Endodermal cell (in vitro differentiated cells): ENCODE results near the gene LIN7A. TPM values are rescaled to one million over a fixed set of nuclear protein-coding genes. Genes with fewer than 3 reads are reported as not detected.

Experiments
- DNase-seq: peaks from one replicate; pipeline ENCODE4 v3.0.0-alpha.2; 2017
- H3K27ac ChIP-seq: 2 replicates; pipeline ENCODE4 v1.5.1; 2013; ENCODE audit warnings: mild to moderate bottlenecking, low read depth, low read length, moderate library complexity
- H3K27me3 ChIP-seq: 2 replicates; pipeline ENCODE4 v1.6.1; 2013; ENCODE audit warnings: mild to moderate bottlenecking, low read length, moderate library complexity; ENCODE audit not compliant: insufficient read depth, control insufficient read depth, poor library complexity, severe bottlenecking
- H3K36me3 ChIP-seq: 2 replicates; pipeline ENCODE4 v1.7.0; 2013; ENCODE audit warnings: mild to moderate bottlenecking, low read length, moderate library complexity; ENCODE audit not compliant: control insufficient read depth, insufficient read depth
- H3K4me1 ChIP-seq: one replicate; pipeline ENCODE4 v1.7.0; 2013; ENCODE audit warnings: low read length; ENCODE audit not compliant: control insufficient read depth, insufficient read depth
- H3K4me3 ChIP-seq: 2 replicates; pipeline ENCODE4 v1.5.1; 2013; ENCODE audit warnings: mild to moderate bottlenecking, low read length, moderate library complexity
- H3K9ac ChIP-seq: 2 replicates; pipeline ENCODE4 v1.6.1; 2013; ENCODE audit warnings: mild to moderate bottlenecking, low read length, moderate library complexity; ENCODE audit not compliant: poor library complexity, severe bottlenecking; ENCODE audit errors: extremely low read depth
- H3K9me3 ChIP-seq: 2 replicates; pipeline ENCODE4 v1.6.1; 2013; ENCODE audit warnings: mild to moderate bottlenecking, low read length, moderate library complexity; ENCODE audit not compliant: control insufficient read depth
- H3K27ac Mint-ChIP-seq: 2 replicates; pipeline ENCODE4 v1.8.0; 2020; ENCODE audit warnings: mixed read lengths
- H3K27me3 Mint-ChIP-seq: 2 replicates; pipeline ENCODE4 v1.8.0; 2021; ENCODE audit warnings: mild to moderate bottlenecking, mixed read lengths; ENCODE audit not compliant: insufficient read depth
- H3K36me3 Mint-ChIP-seq: 2 replicates; pipeline ENCODE4 v1.8.0; 2020; ENCODE audit warnings: low read depth, mixed read lengths
- H3K4me1 Mint-ChIP-seq: 2 replicates; pipeline ENCODE4 v1.8.0; 2020; ENCODE audit warnings: mixed read lengths
- H3K4me3 Mint-ChIP-seq: 2 replicates; pipeline ENCODE4 v1.8.0; 2020; ENCODE audit warnings: mild to moderate bottlenecking, moderate library complexity, mixed read lengths
- H3K9me3 Mint-ChIP-seq: 2 replicates; pipeline ENCODE4 v1.8.0; 2020; ENCODE audit warnings: mild to moderate bottlenecking, mixed read lengths
- WGBS, 2 experiments: methylation state at CpG; one replicate each; pipeline versions ENCODE4 v1.1.5 to v1.1.7; 2013; ENCODE audit warnings: missing lambda C conversion rate in 2 of 2, mixed read lengths in 1 of 2; ENCODE audit not compliant: insufficient coverage in 1 of 2, insufficient read length in 1 of 2; 5-methylcytosine and 5-hydroxymethylcytosine counted together
- total RNA-seq, 2 donors: library from RNA; stranded (reverse); fragmentation: NEBNext Ultra II Directional in 1 of 2; extraction: Animal tissue kit (Norgen Biotek cat#: 25700) in 1 of 2; gene quantifications; 2 replicates in 1 of 2; 3 replicates in 1 of 2; pipeline ENCODE4 v1.2.1, GENCODE V29; 2021
- TF ChIP-seq, protein P1 (sequence below): fragments of 200-600 bp; sonication (generic); conservative IDR thresholded peaks from 2 replicates; pipeline ENCODE4 v1.5.0; 2021; ENCODE audit warnings: antibody characterized with exemption, mild to moderate bottlenecking

The LIN7A gene
- total RNA-seq, 2 donors from 2014 or later: 19.3 to 27.2 TPM

DNA sequence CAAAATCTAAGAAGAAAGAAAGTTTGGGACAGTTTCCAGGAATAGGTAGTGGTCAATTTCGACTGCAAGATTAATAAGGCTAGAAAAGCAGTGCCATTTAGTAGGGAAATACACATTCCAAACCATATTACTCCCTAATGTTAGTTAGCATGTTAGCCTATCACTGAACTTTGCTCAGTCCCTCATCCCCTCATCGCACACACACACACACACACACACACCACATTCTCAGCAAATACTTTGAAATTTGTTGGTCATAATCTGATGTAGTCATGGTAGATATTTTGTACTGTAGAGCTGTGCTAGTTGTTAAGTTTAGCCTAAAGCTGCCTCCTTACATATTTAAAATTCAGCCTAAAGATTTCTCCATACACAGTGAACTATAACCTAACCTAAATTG, 157.0 kb downstream of the LIN7A start:
- Mint-ChIP-seq H3K4me3 (peak overlapping the region; percentile 62), H3K27ac (peak overlapping the region; percentile 88), H3K27me3 (no peaks in the 10 kb centered on the region), H3K9me3 (peaks cover 44% of the 10 kb centered on the region), H3K4me1 (peaks cover 65% of the 10 kb centered on the region), H3K36me3 (peaks cover 64% of the 10 kb centered on the region)
- Histone ChIP-seq H3K4me3 (peak overlapping the region; percentile 66), H3K9me3 (peaks cover 57% of the 10 kb centered on the region), H3K27ac (no peak overlapping the region), H3K36me3 (peaks cover 39% of the 10 kb centered on the region), H3K9ac (no peak overlapping the region), H3K27me3 (no peaks in the 10 kb centered on the region), H3K4me1 (peaks cover 8% of the 10 kb centered on the region)
- no peak for DNase-seq
- TF ChIP-seq, protein P1, sequence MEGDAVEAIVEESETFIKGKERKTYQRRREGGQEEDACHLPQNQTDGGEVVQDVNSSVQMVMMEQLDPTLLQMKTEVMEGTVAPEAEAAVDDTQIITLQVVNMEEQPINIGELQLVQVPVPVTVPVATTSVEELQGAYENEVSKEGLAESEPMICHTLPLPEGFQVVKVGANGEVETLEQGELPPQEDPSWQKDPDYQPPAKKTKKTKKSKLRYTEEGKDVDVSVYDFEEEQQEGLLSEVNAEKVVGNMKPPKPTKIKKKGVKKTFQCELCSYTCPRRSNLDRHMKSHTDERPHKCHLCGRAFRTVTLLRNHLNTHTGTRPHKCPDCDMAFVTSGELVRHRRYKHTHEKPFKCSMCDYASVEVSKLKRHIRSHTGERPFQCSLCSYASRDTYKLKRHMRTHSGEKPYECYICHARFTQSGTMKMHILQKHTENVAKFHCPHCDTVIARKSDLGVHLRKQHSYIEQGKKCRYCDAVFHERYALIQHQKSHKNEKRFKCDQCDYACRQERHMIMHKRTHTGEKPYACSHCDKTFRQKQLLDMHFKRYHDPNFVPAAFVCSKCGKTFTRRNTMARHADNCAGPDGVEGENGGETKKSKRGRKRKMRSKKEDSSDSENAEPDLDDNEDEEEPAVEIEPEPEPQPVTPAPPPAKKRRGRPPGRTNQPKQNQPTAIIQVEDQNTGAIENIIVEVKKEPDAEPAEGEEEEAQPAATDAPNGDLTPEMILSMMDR: no peak
- WGBS, 2 experiments: 100% methylated on average over 1 of the region's 2 CpGs; no CpG with 5 or more reads in 1 of the 2 experiments

DNA sequence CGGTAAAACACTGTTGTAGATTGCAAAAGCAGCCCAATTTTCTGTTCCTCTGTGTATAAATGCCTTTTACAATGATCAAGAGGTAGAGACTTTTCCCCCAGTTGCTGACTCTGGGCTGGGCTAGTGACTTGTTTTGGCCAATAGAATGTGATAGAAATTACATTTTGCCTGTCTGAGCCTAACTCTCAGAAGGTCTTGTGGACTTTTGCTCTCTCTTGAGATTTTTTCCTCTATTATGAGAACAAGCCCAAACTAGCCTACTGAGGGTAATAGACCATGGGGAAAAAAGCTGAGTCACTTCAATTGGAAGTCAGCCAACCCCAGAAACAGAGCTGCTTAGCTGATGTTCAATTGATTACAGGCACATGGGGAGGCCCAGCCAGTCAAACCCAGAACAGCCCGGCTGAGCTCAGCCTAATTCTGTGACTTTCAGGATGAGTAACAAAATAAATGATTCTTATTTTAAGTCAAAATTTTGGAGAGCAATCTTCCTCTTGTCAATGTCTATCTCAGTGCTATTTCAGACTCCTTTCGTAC, 159.7 kb downstream of the LIN7A start:
- Histone ChIP-seq H3K27ac (no peak overlapping the region), H3K4me3 (peak overlapping the region; percentile 68), H3K27me3 (no peaks in the 10 kb centered on the region), H3K36me3 (peaks cover 49% of the 10 kb centered on the region), H3K9me3 (peaks cover 79% of the 10 kb centered on the region), H3K4me1 (peaks cover 8% of the 10 kb centered on the region), H3K9ac (no peak overlapping the region)
- Mint-ChIP-seq H3K27ac (no peak overlapping the region), H3K4me3 (no peak overlapping the region), H3K4me1 (peaks cover 47% of the 10 kb centered on the region), H3K9me3 (peaks cover 68% of the 10 kb centered on the region), H3K36me3 (peaks cover 81% of the 10 kb centered on the region), H3K27me3 (no peaks in the 10 kb centered on the region)
- WGBS, 2 experiments: 83 to 96% methylated on average over 1 to 3 of the region's 3 CpGs
- DNase-seq: no peak
- TF ChIP-seq, protein P1: no peak

DNA sequence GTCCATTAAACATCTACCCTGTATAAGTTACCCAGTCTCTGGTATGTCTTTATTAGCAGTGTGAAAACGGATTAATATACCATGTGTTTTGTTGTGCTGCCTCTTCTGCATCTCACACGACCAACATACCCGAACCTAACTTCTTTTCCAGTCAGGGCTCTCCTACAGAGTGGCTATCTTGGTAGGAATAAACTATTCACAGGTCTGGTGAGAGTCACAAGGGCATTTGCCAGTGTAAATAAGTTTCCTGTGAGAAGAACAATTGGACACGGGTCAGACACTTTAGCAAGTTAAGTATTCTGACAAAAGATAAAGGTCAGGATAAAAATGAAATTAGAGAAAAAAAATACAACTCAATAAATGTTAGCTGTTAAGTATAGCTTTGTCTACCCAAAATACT, 160.1 kb downstream of the LIN7A start:
- no peak overlapping the region for H3K9ac ChIP-seq
- peaks cover 5% of the 10 kb centered on the region for H3K4me1 ChIP-seq
- WGBS, 2 experiments: 97 to 100% methylated on average over 2 to 4 of the region's 4 CpGs
- TF ChIP-seq, protein P1: no peak
- Mint-ChIP-seq H3K27me3 (no peaks in the 10 kb centered on the region), H3K9me3 (peaks cover 72% of the 10 kb centered on the region), H3K27ac (no peak overlapping the region), H3K36me3 (peaks cover 81% of the 10 kb centered on the region), H3K4me3 (no peak overlapping the region), H3K4me1 (peaks cover 42% of the 10 kb centered on the region)
- peaks cover 49% of the 10 kb centered on the region for H3K36me3 ChIP-seq
- H3K27ac ChIP-seq: no peak overlapping the region
- no peak for DNase-seq
- H3K9me3 ChIP-seq: peaks cover 80% of the 10 kb centered on the region
- peak overlapping the region; percentile 68 for H3K4me3 ChIP-seq
- H3K27me3 ChIP-seq: no peaks in the 10 kb centered on the region
